GM18499 (cell line): ENCODE measurements around the gene C2CD3.

Experiments used
- ATAC-seq: cut with Tn5 transposase; IDR thresholded peaks from one replicate; pipeline ENCODE4 v1.9.1; 2021; ENCODE audit warnings: moderate number of reproducible peaks; ENCODE audit not compliant: insufficient read depth, unreplicated experiment

C2CD3 gene

GRCh38 chr11:74007691-74008372 lies 163.0 kb downstream of the C2CD3 start:
- no peak for ATAC-seq

GRCh38 chr11:74006743-74007304 lies 164.0 kb downstream of the C2CD3 start:
- no peak for ATAC-seq

GRCh38 chr11:74005721-74006517 lies 164.9 kb downstream of the C2CD3 start:
- no peak for ATAC-seq

GRCh38 chr11:74004759-74005615 lies 165.8 kb downstream of the C2CD3 start:
- no peak for ATAC-seq

GRCh38 chr11:74004046-74004695 lies 166.6 kb downstream of the C2CD3 start:
- ATAC-seq = no peak

- no peak for ATAC-seq
Measured at GRCh38 chr11:74002832-74003231, 168.0 kb downstream of the C2CD3 start.

- ATAC-seq = no peak
Measured at GRCh38 chr11:74001822-74002286, 168.9 kb downstream of the C2CD3 start.

- ATAC-seq = no peak
Measured at GRCh38 chr11:74000307-74001133, 170.3 kb downstream of the C2CD3 start.

- ATAC-seq = no peak
Measured at GRCh38 chr11:73999581-74000306, 171.1 kb downstream of the C2CD3 start.

- ATAC-seq = no peak
Measured at GRCh38 chr11:73998846-73999575, 171.8 kb downstream of the C2CD3 start.

- ATAC-seq = no peak
Measured at GRCh38 chr11:73997120-73997770, 173.6 kb downstream of the C2CD3 start.

GRCh38 chr11:73996161-73996747 lies 174.5 kb downstream of the C2CD3 start:
- no peak for ATAC-seq

GRCh38 chr11:73995731-73996130 lies 175.1 kb downstream of the C2CD3 start:
- no peak for ATAC-seq

- no peak for ATAC-seq
Measured at GRCh38 chr11:73995247-73995646, 175.6 kb downstream of the C2CD3 start.

GRCh38 chr11:73991471-73992006 lies 179.3 kb downstream of the C2CD3 start:
- no peak for ATAC-seq

- no peak for ATAC-seq
Measured at GRCh38 chr11:73990730-73991129, 180.1 kb downstream of the C2CD3 start.

- no peak for ATAC-seq
Measured at GRCh38 chr11:73989156-73989555, 181.6 kb downstream of the C2CD3 start.
